ENCODE measurements around the gene POLD2.
"Not testable (repeated sequence)": the region's sequence is repeated elsewhere in the genome, so short reads cannot be mapped to it uniquely, and the experiment has no call there.

- not testable (repeated sequence) for TF ChIP-seq POLR2A (IDR thresholded peaks at IDR 0.05; ENCODE audit: extremely low read depth, insufficient read length)
- TF ChIP-seq, protein P1, sequence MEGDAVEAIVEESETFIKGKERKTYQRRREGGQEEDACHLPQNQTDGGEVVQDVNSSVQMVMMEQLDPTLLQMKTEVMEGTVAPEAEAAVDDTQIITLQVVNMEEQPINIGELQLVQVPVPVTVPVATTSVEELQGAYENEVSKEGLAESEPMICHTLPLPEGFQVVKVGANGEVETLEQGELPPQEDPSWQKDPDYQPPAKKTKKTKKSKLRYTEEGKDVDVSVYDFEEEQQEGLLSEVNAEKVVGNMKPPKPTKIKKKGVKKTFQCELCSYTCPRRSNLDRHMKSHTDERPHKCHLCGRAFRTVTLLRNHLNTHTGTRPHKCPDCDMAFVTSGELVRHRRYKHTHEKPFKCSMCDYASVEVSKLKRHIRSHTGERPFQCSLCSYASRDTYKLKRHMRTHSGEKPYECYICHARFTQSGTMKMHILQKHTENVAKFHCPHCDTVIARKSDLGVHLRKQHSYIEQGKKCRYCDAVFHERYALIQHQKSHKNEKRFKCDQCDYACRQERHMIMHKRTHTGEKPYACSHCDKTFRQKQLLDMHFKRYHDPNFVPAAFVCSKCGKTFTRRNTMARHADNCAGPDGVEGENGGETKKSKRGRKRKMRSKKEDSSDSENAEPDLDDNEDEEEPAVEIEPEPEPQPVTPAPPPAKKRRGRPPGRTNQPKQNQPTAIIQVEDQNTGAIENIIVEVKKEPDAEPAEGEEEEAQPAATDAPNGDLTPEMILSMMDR (IDR thresholded peaks at IDR 0.05; ENCODE audit: low read depth, low read length): not testable (repeated sequence)
These were observed 48.6 kb upstream of the POLD2 start for GRCh38 chr7:44171901-44172300.

Measured in NB4 (cell line).